ENCODE measurements around the gene BRD3OS.

BRD3OS gene

GRCh38 chr9:134028575-134029247, 3.4 kb downstream of the BRD3OS start:
- TF ChIP-seq TAF1 (IDR thresholded peaks at IDR 0.05; ENCODE audit: low read depth) (no peak), MAX (IDR thresholded peaks at IDR 0.05) (no peak), CREB1 (IDR thresholded peaks at IDR 0.05; ENCODE audit: low read depth) (no peak), FOXM1 (IDR thresholded peaks at IDR 0.05; ENCODE audit: borderline replicate concordance, low read depth) (no peak), RAD21 (IDR thresholded peaks at IDR 0.05; ENCODE audit: low read depth) (no peak), REST (IDR thresholded peaks at IDR 0.05; ENCODE audit: low read depth) (no peak), CEBPB (IDR thresholded peaks at IDR 0.05) (no peak), EP300 (IDR thresholded peaks at IDR 0.05; ENCODE audit: borderline replicate concordance) (no peak), NFIC (IDR thresholded peaks at IDR 0.05) (no peak)
- TF ChIP-seq, protein P1, sequence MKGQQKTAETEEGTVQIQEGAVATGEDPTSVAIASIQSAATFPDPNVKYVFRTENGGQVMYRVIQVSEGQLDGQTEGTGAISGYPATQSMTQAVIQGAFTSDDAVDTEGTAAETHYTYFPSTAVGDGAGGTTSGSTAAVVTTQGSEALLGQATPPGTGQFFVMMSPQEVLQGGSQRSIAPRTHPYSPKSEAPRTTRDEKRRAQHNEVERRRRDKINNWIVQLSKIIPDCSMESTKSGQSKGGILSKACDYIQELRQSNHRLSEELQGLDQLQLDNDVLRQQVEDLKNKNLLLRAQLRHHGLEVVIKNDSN (IDR thresholded peaks at IDR 0.05): no peak

GRCh38 chr9:134029248-134030226, 4.3 kb downstream of the BRD3OS start:
- TF ChIP-seq EP300 (IDR thresholded peaks at IDR 0.05; ENCODE audit: borderline replicate concordance): no peak
- TF ChIP-seq TEAD4 (IDR thresholded peaks at IDR 0.05): no peak
- no peak for TF ChIP-seq REST (IDR thresholded peaks at IDR 0.05; ENCODE audit: low read depth)
- no peak for TF ChIP-seq EGR1 (IDR thresholded peaks at IDR 0.05)
- no peak for TF ChIP-seq TCF12 (IDR thresholded peaks at IDR 0.05; ENCODE audit: low read depth)
- TF ChIP-seq RAD21 (IDR thresholded peaks at IDR 0.05; ENCODE audit: low read depth): no peak
- no peak for TF ChIP-seq NFIC (IDR thresholded peaks at IDR 0.05)

DNA sequence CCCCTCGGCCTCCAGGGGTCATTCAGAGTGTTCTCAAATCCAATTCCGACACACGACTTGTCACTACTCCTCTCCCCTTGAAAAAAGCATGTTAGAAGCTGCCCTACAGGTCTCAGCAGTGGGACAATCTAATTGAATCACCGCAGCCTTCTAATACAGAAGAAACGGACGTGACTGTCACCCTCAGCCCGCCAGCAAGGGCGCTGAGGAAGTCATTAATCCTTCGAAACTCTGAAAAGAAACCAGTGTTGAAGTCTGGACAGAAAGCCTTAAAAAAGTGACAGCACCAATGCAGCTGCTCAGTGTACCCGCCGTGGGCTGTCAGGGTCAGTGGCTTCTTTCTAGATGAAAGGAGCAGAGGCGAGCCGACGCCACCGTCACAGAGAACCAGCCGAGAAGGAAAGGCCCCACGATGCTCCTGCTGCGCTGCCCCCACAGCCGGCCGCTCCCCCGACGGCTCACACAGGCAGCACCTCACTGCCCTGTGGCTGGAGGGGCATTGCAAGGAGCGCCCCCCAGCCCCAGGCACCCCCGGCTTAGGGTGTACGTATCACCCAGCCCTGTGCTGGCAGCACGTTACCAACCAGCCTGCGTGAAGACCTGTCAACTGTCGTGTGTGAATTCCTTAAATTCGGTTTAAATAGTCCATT, 5.7 kb downstream of the BRD3OS start:
- TF ChIP-seq CEBPB (IDR thresholded peaks at IDR 0.05) (no peak), CREB1 (IDR thresholded peaks at IDR 0.05; ENCODE audit: low read depth) (no peak), MAX (IDR thresholded peaks at IDR 0.05) (no peak), TCF12 (IDR thresholded peaks at IDR 0.05; ENCODE audit: low read depth) (no peak), RAD21 (IDR thresholded peaks at IDR 0.05; ENCODE audit: low read depth) (no peak), FOXM1 (IDR thresholded peaks at IDR 0.05; ENCODE audit: borderline replicate concordance, low read depth) (no peak), EP300 (IDR thresholded peaks at IDR 0.05; ENCODE audit: borderline replicate concordance) (no peak), REST (IDR thresholded peaks at IDR 0.05; ENCODE audit: low read depth) (no peak), TEAD4 (IDR thresholded peaks at IDR 0.05) (no peak), TAF1 (IDR thresholded peaks at IDR 0.05; ENCODE audit: low read depth) (no peak), EGR1 (IDR thresholded peaks at IDR 0.05) (no peak), NFIC (IDR thresholded peaks at IDR 0.05) (no peak), ZBTB7A (IDR thresholded peaks at IDR 0.05; ENCODE audit: low read depth) (no peak), YY1 (IDR thresholded peaks at IDR 0.05; ENCODE audit: low read depth) (no peak)
- TF ChIP-seq, protein P1 (IDR thresholded peaks at IDR 0.05): no peak

Data from Ishikawa (cell line).